SHP77 (cell line): ENCODE data around the gene PREX1.

Experiments
- DNase-seq, 2 experiments: peaks; one replicate each; lab custom pipeline; 2025; lab: John Stamatoyannopoulos, UW

The PREX1 gene

DNA sequence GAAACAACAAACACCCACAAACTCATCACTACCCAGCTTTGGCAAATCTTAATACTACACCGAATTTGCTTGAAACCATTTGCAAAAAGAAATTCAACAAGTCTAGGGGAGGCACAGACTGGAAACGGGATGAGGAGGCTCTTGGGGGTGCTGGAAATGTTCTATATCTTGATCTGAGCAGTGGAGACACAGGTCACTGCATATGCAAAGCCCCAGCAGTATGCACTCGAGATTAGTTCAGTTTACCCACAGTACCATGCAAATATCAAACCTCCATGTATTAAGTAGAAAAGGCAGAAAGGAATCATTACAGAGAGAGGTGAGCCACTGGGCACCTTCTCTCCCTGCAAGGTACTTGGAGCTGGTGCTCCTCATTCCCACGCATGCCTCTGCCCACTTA is 75.9 kb downstream of the PREX1 start:
- DNase-seq: no peak

DNA sequence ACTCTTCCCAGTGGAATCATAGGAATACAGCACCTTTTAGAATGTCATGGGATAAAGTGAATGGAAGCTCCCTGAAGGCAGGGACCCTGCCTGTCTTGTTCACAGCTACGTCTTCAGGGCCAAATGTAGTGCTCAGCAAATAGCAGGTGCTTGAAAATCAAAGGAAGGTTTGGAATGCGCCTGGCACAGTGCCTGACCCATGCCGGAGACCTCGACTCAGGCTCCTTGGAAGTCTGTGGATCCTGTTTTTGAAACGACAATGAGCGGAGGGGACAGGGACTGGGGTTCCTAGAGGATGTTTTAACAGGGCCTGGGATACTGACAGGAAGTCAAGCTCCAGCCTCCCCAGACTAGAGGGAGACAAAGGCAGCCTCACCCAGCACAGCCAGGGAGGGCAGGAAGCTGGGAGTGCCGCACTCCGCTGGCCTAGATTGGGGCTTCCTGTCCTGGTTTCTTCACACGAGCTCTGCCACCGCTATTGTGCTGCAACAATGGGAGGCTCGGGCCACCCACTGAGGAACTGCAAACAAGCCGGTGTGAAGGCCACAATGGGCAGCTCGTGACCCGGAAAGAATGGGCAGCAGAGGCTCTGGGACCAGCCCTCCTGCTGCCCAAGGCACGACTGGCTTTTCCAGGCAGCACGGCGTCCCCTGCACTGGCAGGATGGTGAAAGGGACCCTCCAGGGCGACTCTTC is 76.7 kb downstream of the PREX1 start:
- peak in 1 of 2 experiments; percentile 41 for DNase-seq

DNA sequence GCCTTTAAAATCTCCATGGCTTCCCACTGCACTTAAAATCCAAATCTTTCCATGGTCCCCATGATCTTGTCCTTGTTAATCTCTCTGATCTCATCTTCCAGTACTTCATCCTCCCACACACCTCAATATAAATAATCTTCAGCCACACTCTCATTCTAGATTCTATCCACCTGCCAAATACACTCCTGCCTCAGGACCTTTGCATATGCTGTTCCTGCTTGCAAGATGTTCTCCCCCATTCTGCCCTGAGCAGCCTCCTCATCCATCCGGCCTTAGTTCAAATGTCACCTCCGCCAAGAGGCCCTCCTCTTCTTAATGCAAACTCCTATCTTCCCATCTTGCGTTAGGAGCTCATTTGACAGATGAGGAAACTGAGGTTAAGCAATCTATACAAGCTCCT is 77.4 kb downstream of the PREX1 start:
- no peak for DNase-seq

DNA sequence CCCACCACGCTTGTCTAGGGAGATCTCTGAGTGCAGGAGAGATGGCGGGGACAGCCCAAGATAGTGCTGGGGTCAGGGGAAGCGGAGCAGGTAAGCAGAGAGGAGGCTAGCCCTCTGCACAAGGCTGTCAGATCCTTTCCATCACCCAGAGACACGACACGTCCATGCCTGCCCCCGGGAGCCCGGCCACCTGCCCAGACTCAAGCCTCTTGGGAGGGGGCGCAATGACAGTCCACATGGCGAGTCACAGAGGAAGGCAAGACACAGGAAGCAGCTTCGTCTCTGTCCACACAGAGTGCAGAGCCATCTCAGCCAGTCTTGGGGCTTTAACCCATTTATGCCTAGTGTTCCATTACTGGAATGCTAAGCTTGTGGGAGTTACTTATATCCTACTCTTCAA is 78.4 kb downstream of the PREX1 start:
- DNase-seq: no peak

DNA sequence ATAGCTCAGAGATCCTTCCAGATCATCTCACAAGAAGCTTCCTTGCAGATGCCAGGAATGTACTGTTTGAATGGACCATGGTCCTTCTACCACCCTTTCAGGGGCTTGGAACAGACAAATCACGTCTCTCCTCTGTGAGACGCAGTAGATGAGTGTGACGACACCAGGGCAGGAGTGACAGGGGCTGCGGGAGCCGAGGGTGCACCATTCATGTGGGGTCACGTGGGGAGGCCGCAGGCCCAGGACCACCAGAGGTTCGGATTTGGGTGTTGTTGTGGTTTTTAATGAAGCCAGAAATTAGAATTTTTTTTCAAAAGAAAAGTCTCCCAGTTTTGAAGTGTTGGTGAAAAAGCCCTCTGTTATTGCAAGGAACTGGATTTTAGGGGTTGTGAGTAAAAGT is 79.2 kb downstream of the PREX1 start:
- no peak for DNase-seq

DNA sequence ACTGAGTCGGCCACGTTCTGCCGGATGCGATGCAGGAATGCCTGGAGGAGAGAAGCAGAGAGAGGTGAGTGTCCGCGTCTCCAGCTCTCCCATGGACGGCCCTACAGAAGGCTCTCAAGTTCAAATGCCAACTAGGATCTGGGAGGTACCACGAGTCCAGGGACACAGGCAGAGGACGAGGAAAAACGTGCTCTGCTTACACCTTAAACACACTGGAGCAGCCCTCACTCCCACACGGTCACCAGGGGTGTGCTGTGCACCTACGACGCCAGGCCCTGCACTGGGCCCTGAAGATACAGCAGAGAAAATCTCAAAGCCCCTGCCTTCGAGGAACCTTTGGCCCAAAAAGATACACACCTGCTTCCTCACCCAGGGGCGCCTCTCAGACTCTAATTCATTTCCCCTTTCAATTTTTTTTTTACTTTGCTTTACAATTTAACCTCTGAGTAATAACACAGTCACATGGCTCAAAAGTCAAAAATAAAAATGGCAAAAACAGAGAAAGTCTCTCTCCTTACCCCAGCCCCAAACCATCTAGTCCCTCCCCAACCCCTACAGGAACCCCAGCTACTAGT is 79.9 kb downstream of the PREX1 start:
- no peak for DNase-seq

DNA sequence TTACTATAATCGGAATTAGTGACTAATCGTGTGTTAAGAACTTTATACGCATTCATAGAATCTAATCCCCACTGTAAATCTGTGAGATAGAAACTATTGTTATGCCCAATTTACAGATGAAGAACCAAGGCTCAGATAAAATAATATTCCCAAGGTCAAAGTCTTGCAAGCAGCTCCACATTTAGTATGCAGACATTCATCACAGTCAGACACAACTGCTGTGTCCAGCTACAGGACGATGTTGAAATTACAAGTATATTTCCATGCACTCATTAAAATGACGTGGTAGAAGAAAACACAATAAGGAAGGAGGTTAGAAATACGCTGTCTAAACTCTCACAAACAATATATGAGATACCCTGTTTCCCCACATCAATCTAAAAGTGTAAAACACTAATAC is 82.5 kb downstream of the PREX1 start:
- DNase-seq: no peak

DNA sequence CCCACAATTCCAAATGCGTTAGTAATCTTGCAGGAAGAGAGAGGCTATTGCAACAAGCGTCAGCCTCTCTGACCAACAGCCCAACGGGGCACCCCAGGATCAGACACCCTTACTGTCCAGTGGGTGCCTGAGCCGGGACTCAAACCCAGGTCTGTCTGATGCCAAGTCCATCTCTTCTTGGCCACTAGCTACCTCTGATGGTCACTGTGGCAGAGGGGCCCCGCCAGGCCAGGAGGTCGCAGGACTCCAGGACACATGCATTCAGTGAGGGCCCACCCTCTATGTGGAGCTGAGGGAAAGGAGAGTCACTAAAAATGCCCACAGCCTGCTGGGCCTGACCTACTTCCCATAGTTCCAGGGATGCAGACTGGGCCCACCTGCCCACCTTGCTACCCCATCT is 83.3 kb downstream of the PREX1 start:
- DNase-seq: no peak

DNA sequence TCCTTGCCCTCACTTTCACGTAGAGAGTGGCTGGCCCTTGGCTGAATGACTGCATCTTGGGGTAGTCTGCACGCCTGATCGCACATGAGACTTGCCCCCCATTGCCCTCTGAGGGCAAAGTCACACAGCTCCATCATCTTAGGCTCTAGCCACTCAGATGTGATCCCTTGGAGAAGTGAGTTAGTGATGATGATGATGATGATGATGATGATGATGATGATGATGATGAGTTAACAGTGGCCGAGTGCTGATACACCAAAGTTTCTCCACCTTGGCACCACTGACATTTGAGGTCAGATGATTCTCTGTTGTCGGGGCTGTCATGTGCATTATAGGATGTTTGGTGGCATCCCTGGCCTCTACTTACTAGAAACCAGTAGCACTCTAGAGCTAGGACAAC is 84.0 kb downstream of the PREX1 start:
- DNase-seq: no peak

DNA sequence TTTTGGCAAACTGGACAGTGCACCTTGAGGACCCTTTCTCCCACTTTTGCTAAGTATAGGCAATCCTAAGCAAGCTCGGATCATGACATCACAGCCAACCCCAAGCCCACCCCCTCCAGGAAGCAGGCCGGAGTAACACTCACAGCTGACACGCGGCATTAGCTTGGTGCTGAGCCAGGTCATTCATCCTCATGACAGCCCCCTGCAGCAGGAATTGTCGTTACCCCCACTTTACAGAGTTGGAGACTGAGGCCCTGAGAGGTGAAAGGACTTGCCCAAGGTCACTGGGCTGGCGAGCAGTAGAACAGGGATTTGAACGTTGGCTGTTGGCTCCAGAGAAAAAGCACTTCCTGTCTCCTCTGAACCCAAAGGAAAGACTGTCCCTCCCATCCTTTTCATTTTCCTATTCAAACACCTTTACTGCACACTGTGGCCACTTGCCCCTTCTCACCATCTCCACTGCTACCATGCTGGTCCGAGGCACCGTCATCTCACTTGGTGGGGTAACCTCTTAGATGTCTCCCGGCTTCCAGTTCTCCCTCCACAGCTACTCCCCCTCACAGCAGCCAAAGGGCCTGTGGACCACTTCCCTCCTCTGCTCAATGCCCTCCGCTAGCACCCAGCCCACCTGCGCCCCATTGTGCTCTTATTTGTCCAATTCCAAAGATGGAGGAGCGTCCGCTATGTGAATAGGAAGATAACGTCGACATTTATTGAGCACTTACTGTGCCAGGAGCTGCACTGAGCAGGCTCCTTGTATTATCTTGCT is 84.7 kb downstream of the PREX1 start:
- DNase-seq: no peak

DNA sequence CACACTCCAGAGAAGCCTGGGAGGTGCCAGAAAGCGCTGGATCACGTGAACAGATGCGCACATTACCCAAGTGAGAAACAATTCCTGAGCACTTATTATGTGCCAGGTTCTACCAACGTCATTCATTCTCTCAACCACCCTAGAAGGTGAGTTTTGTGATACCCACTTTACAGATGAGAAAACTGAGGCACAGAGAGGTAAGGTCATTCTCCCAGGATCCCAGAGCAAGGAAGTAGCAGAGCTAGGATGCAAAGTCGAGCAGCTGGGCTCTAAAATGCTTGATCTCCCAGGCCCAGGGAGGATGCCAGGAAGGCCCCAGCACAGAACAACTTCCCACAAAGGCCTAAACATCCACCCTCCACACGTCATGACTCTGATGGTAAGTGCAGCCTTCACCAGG is 85.6 kb downstream of the PREX1 start:
- no peak for DNase-seq

DNA sequence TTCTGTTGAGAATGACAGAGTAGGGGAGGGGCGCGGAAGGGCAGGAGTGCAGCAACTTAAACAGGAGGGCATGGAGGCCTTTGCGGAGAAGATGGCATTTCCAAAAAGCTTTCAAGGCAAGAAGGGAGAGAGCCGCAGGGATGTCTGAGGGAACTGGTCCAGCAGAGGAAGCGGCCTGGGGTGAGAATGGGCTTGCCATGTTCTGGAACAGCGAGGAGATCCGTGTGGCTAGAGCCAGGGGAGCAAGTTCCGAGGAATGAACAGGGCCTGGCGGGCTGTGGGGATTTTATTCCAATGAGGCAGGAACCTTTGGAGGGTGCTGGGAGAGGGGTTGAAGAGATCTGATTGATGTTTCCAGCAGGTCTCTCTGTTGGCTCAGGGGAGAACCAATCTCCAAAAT is 86.1 kb downstream of the PREX1 start:
- no peak for DNase-seq

DNA sequence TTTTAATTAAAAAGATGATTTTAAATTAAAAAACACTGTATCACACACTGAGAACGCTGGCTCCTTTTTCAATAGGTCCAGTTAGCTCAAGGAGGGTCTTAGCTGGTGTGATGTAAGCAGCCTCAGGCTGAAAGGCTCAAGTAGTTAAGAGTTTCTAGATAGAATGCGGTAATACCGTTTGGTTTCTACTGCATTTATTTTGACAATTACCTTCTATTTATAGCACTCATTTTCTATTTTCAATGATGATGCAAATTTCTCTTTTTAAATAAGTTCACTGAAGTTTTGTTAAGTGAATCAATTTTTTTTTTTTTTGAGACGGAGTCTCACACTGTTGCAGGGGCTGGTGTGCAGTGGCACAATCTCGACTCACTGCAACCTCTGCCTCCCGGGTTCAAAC is 87.1 kb downstream of the PREX1 start:
- no peak for DNase-seq

DNA sequence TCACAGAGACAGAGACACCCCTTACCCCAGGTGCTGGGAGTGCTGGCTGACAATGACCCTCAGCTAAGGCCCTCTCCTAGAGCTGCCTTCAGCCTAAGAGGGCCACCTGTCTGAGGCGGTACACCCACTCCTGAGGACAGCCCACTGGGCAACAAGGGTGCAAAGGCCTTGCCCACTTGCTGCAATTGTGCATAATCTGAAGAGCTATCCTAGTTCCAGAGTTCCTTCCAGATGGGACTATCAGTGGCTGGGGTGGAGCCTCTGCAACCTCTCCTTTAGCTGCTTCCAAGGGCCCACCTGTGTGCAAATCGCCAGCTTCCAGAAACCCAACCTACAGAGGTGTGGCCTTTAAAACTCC is 87.5 kb downstream of the PREX1 start:
- DNase-seq: no peak

DNA sequence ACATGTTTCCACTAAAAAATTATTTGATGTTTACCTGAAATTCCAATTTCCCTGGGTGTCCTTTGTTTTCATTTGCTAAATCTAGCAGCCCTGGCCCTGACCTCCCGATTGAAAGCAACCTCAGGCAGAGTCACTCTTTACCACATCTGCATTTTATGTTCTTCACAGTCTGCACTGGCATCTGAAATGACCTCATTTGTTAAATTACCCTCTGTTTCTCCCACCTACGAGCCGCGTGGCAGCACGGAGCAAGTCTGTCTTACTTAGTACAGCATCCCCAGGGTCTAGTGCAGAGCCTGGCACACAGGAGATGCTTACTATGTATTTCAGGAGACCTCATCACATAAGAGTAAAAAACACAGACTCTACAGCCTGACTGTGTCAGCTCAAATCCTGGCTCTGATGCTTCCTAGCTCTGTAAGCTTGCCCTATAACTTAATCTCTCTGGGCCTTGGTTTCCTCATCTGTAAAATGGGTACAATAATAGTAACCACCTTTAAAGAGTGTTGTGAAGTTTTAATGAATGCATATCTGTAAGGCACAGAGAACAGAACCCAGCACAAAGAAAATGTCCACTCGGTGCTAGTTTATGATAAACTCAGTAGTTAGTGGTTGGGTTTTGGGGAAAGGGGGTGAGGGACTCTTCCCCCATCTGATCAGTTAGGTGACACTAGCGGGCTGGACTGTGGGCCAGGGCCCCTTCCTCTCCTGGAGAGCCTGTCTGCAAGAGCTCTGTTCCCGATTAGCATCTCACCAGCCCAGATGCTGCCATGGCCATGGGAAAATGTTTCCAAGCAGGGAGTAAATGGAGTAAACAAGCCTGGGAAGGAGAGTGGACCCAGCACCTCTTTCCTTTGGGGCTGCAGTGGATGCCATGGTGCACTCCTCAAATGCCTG is 88.2 kb downstream of the PREX1 start:
- no peak for DNase-seq

DNA sequence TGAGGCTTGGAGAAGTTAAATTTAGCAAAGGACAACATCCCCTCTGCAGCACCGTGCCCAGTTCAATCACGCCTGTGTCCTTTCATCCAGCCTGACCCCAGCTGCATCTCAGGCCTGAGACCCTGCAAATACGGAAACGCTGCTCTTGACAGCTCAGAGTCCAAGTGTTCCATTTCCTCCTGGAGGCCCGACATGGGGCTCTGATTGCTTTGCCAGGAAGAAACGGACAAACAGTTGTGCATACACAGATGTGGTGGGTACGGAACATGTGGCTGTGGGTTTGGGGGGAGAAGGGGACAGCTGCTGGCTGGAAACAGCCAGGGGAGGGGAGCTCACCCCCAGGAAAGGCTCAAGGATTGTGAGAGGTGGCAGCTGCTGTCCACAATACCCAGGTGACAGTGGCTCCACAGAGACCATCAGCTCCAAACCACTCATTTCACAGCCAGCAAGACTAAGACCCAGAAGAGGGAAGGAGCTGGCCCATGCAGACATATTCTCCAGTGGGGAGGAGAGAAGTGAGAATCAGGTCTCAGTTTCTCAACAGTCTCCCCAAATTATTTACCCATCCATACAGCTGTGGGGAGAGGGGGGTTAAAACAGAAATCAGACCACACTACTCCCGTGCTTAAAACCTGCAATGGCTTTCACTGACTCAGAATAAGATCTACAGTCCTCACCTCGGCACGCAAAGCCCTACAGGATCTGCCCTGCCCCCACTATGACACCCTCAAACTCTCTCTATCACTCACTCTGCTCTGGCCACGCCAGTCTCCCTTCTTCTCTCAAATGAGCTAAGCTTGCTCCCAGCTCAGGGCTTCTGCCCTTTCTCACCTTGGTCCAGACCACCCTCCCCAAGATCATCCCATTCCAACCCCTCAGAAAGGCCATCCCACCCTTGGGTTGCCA is 89.1 kb downstream of the PREX1 start:
- DNase-seq: no peak

DNA sequence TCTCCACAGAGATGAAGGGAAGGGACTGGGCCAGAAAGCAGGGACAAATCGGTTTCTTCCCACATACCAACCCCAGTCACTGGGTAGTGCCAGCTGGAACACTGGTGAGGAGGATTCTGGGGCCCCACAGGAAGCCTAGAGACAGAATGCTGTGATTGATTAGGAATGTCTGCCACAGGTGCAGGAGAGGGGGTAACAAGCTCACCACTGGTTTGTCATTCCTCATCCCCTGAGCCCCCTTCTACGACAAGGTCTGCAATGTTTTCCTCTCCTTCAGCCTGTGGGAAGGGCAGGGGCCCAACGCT is 89.8 kb downstream of the PREX1 start:
- no peak for DNase-seq

DNA sequence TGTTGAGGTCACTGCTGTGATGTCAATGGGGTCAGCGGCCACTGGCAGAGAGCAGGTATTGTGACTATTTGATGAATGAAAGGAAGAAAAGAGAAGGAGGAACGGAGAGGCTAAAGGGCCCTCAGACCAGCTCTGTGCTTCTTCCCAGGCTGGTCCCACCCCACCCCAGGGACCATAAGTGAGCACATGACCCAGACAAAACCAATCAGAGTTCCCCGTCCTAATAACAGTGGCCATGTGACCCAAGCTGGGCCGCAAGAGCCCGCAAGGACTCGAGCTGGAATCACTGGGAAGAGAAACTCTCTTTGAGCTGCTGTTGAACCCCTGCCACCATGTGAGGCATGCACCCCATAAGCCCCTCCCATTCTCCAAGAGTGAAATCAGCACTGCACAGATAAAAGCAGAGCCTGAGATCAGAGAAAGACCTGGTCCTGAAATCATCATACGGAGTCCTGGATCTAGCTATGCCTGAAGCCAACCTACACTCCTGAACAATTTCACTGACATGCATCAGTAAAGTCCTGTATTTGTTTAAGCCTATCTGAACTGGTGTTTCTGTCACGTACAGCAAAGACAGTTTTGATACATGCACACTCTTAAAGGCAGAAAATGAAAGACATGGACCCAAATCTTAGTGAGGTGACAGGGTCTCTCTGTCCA is 90.2 kb downstream of the PREX1 start:
- DNase-seq: no peak

DNA sequence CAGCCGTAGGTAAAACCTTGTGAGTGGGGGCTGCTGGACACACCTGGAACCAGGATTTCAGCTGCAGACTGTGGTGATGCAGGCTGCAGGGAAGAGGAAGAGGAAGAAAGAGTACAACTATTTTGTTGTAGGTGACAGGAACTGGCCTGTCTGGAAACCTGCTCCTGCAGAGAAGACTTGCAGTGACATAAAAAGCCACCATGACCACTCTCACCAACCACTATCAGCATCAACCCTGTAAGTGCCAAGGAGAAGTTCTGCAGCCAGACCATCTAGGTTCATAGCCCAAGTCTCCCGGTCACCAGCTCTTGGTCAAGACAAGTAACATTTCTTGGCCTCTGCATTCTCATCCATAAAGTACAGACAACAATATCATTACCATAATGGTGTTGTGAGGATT is 91.2 kb downstream of the PREX1 start:
- DNase-seq: no peak

DNA sequence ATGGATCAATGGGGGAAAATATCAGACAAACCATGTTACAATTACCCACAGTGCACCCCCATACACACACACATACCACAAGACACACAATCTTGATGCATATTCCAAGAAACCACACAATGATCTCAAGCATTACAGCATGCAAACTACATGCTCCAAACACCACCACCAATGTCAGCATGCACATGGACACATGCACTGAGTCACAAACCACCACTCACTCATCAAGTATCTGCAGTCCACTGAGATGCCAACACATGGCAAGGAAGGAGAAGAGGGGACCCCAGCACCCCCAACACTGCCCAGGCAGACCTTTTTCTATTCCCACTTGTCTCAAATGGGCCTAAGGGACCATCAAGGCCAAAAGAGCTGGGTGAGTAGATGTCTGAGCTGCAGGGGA is 91.6 kb downstream of the PREX1 start:
- DNase-seq: no peak

DNA sequence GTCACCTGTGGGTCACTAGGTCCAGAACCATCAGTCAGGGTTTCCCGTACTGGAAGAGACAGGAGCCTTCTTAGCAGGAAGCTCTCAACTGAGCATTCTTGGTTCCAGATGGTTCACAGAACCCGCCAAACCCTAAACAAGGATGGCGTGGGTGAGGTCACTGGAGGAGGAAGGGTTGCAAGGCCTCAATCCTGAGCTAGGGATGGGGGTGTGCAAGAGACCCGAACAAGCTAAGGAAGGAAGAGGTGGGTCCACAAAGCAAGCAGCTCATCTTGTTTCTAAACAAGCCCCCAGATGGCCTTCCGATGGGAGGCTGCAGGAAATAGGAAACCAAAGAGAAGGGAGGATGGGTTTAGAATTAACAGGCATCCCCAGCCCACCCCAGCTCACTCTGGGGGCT is 92.7 kb downstream of the PREX1 start:
- no peak for DNase-seq
